KOPT-K1 (cell line): ENCODE measurements around the gene SECISBP2L.

ENCODE experiments used
- H3K27ac ChIP-seq: fragments of 200-600 bp; sonication (generic); 2 replicates; pipeline ENCODE4 v1.5.1; 2016; ENCODE audit warnings: antibody characterized with exemption, mild to moderate bottlenecking, low read depth, low read length; ENCODE audit not compliant: poor library complexity, severe bottlenecking
- H3K36me3 ChIP-seq: fragments of 200-600 bp; sonication (generic); 2 replicates; pipeline ENCODE4 v1.5.1; 2017; ENCODE audit warnings: antibody characterized with exemption, mild to moderate bottlenecking, low read length, moderate library complexity; ENCODE audit not compliant: insufficient read depth
- H3K9me3 ChIP-seq: fragments of 200-600 bp; sonication (generic); 2 replicates; pipeline ENCODE4 v1.5.1; 2017; ENCODE audit warnings: antibody characterized with exemption, low read length, mild to moderate bottlenecking; ENCODE audit not compliant: insufficient read depth, poor library complexity, severe bottlenecking

Gene SECISBP2L

DNA sequence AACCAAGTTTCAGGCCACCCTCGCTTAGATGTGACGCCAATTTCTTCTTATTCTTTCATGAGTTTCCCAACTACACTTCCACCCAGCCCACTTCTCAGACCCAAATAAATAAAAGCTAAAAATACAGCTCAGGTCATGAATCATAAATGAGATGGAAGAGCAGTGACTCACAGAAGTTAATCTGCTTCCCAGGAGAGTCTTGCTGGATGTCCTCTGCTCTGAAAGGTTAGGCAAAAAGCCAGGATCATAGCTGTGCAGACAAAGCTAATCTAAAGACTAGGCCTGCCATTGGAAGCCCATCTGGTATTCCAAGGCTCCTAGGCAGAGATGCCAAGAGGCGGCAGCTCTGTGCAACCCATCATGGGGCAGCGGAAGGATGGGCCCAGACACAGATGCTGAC, 106.6 kb downstream of the SECISBP2L start:
- H3K9me3 ChIP-seq = no peaks in the 10 kb centered on the region
- no peaks in the 10 kb centered on the region for H3K36me3 ChIP-seq
- no peak overlapping the region for H3K27ac ChIP-seq
